Endodermal cell (in vitro differentiated cells): ENCODE data around the gene GPSM1. TPM values are rescaled to one million over a fixed set of nuclear protein-coding genes. Genes with fewer than 3 reads are reported as not detected.

Source experiments
- DNase-seq: peaks from one replicate; pipeline ENCODE4 v3.0.0-alpha.2; 2017
- H3K27ac ChIP-seq: 2 replicates; pipeline ENCODE4 v1.5.1; 2013; ENCODE audit warnings: mild to moderate bottlenecking, low read depth, low read length, moderate library complexity
- H3K27me3 ChIP-seq: 2 replicates; pipeline ENCODE4 v1.6.1; 2013; ENCODE audit warnings: mild to moderate bottlenecking, low read length, moderate library complexity; ENCODE audit not compliant: insufficient read depth, control insufficient read depth, poor library complexity, severe bottlenecking
- H3K36me3 ChIP-seq: 2 replicates; pipeline ENCODE4 v1.7.0; 2013; ENCODE audit warnings: mild to moderate bottlenecking, low read length, moderate library complexity; ENCODE audit not compliant: control insufficient read depth, insufficient read depth
- H3K4me1 ChIP-seq: one replicate; pipeline ENCODE4 v1.7.0; 2013; ENCODE audit warnings: low read length; ENCODE audit not compliant: control insufficient read depth, insufficient read depth
- H3K4me3 ChIP-seq: 2 replicates; pipeline ENCODE4 v1.5.1; 2013; ENCODE audit warnings: mild to moderate bottlenecking, low read length, moderate library complexity
- H3K9ac ChIP-seq: 2 replicates; pipeline ENCODE4 v1.6.1; 2013; ENCODE audit warnings: mild to moderate bottlenecking, low read length, moderate library complexity; ENCODE audit not compliant: poor library complexity, severe bottlenecking; ENCODE audit errors: extremely low read depth
- H3K9me3 ChIP-seq: 2 replicates; pipeline ENCODE4 v1.6.1; 2013; ENCODE audit warnings: mild to moderate bottlenecking, low read length, moderate library complexity; ENCODE audit not compliant: control insufficient read depth
- H3K27ac Mint-ChIP-seq: 2 replicates; pipeline ENCODE4 v1.8.0; 2020; ENCODE audit warnings: mixed read lengths
- H3K27me3 Mint-ChIP-seq: 2 replicates; pipeline ENCODE4 v1.8.0; 2021; ENCODE audit warnings: mild to moderate bottlenecking, mixed read lengths; ENCODE audit not compliant: insufficient read depth
- H3K36me3 Mint-ChIP-seq: 2 replicates; pipeline ENCODE4 v1.8.0; 2020; ENCODE audit warnings: low read depth, mixed read lengths
- H3K4me1 Mint-ChIP-seq: 2 replicates; pipeline ENCODE4 v1.8.0; 2020; ENCODE audit warnings: mixed read lengths
- H3K4me3 Mint-ChIP-seq: 2 replicates; pipeline ENCODE4 v1.8.0; 2020; ENCODE audit warnings: mild to moderate bottlenecking, moderate library complexity, mixed read lengths
- H3K9me3 Mint-ChIP-seq: 2 replicates; pipeline ENCODE4 v1.8.0; 2020; ENCODE audit warnings: mild to moderate bottlenecking, mixed read lengths
- WGBS, 2 experiments: methylation state at CpG; one replicate each; pipeline versions ENCODE4 v1.1.5 to v1.1.7; 2013; ENCODE audit warnings: missing lambda C conversion rate in 2 of 2, mixed read lengths in 1 of 2; ENCODE audit not compliant: insufficient coverage in 1 of 2, insufficient read length in 1 of 2; 5-methylcytosine and 5-hydroxymethylcytosine counted together
- total RNA-seq, 2 donors: library from RNA; stranded (reverse); fragmentation: NEBNext Ultra II Directional in 1 of 2; extraction: Animal tissue kit (Norgen Biotek cat#: 25700) in 1 of 2; gene quantifications; 2 replicates in 1 of 2; 3 replicates in 1 of 2; pipeline ENCODE4 v1.2.1, GENCODE V29; 2021
- TF ChIP-seq, protein P1 (sequence below): fragments of 200-600 bp; sonication (generic); conservative IDR thresholded peaks from 2 replicates; pipeline ENCODE4 v1.5.0; 2021; ENCODE audit warnings: antibody characterized with exemption, mild to moderate bottlenecking

Gene GPSM1
- total RNA-seq, 2 donors from 2014 or later = 37.2 to 38.6 TPM

DNA sequence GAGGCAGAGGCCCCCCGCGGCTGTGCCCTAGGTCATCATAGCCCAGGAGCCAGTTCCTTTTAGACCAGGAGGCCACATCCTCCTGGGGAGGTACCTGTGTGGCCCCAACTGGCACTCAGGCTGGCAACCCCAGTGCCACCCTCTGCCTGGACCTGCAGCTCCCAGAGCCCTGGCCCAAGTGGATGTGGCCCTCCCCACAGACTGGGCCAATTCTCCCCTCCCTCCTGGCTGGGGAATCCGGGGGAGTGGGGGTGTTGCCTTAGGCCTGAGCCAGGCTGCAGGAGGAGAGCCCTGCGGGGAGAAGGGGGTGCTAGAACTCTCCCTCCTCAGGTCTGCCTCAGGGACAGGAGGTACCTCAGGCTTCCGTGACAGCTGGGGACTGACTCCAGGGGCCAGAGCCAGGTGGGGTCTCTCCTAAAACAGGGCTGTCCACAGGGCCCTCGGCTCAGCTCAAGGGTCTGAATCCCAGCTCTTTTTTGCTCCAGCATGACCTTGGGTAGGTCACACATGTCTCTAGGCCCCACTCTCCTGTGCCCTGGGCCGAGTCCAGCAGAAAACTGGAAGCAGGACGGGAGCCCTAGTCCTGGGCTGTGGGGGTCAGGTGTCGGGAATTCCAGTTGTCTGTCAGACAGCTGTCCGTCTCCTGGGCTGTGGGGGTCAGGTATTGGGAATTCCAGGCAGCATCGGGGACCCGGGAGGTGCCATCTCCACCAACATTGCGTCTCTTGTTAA, 26.6 kb downstream of the GPSM1 start:
- H3K4me1 Mint-ChIP-seq = no peaks in the 10 kb centered on the region
- H3K27me3 ChIP-seq = no peaks in the 10 kb centered on the region
- H3K4me1 ChIP-seq = no peaks in the 10 kb centered on the region
- TF ChIP-seq, protein P1, sequence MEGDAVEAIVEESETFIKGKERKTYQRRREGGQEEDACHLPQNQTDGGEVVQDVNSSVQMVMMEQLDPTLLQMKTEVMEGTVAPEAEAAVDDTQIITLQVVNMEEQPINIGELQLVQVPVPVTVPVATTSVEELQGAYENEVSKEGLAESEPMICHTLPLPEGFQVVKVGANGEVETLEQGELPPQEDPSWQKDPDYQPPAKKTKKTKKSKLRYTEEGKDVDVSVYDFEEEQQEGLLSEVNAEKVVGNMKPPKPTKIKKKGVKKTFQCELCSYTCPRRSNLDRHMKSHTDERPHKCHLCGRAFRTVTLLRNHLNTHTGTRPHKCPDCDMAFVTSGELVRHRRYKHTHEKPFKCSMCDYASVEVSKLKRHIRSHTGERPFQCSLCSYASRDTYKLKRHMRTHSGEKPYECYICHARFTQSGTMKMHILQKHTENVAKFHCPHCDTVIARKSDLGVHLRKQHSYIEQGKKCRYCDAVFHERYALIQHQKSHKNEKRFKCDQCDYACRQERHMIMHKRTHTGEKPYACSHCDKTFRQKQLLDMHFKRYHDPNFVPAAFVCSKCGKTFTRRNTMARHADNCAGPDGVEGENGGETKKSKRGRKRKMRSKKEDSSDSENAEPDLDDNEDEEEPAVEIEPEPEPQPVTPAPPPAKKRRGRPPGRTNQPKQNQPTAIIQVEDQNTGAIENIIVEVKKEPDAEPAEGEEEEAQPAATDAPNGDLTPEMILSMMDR = no peak
- H3K36me3 Mint-ChIP-seq = no peaks in the 10 kb centered on the region
- H3K9ac ChIP-seq = no peak overlapping the region
- peak overlapping the region; percentile 38 for H3K27ac ChIP-seq
- no peak for DNase-seq
- no peak overlapping the region for H3K4me3 ChIP-seq
- no peaks in the 10 kb centered on the region for H3K9me3 ChIP-seq
- WGBS, 2 experiments = 91 to 94% methylated on average over 5 to 13 of the region's 13 CpGs
- no peaks in the 10 kb centered on the region for H3K36me3 ChIP-seq
- H3K9me3 Mint-ChIP-seq = no peaks in the 10 kb centered on the region
- H3K27ac Mint-ChIP-seq = no peak overlapping the region
- no peaks in the 10 kb centered on the region for H3K27me3 Mint-ChIP-seq
- no peak overlapping the region for H3K4me3 Mint-ChIP-seq

DNA sequence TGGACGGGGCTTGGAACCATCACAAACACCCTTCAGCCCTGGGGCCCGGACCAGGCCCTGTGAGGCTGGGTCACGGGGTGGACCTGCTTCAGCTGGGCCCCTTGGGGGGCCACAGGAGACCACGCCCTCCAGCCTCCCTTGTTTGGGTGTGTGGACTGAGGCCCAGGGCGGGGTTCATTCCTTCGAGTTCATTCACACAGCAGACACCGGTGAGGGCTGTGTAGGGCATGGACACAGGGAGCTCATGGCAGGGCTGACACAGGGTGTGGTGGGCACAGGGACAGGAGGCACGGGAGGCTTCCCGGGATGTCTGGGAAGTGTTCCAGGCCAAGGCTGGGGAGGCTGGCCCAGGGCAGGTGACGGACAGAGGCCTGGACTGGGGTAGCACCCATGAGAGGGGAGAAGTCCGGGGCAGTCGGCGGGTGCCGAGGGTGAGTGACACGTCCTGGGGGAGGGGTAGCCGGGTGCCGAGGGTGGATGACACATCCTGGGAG, 27.3 kb downstream of the GPSM1 start:
- Mint-ChIP-seq H3K36me3 (no peaks in the 10 kb centered on the region), H3K4me1 (no peaks in the 10 kb centered on the region), H3K4me3 (no peak overlapping the region), H3K27me3 (no peaks in the 10 kb centered on the region), H3K9me3 (no peaks in the 10 kb centered on the region), H3K27ac (no peak overlapping the region)
- no peaks in the 10 kb centered on the region for H3K9me3 ChIP-seq
- DNase-seq = no peak
- peak overlapping the region; percentile 38 for H3K27ac ChIP-seq
- no peak overlapping the region for H3K9ac ChIP-seq
- H3K4me1 ChIP-seq = no peaks in the 10 kb centered on the region
- H3K36me3 ChIP-seq = no peaks in the 10 kb centered on the region
- no peaks in the 10 kb centered on the region for H3K27me3 ChIP-seq
- H3K4me3 ChIP-seq = no peak overlapping the region
- TF ChIP-seq, protein P1 = no peak
- 90 to 97% methylated on average over 6 to 17 of the region's 17 CpGs for WGBS, 2 experiments

DNA sequence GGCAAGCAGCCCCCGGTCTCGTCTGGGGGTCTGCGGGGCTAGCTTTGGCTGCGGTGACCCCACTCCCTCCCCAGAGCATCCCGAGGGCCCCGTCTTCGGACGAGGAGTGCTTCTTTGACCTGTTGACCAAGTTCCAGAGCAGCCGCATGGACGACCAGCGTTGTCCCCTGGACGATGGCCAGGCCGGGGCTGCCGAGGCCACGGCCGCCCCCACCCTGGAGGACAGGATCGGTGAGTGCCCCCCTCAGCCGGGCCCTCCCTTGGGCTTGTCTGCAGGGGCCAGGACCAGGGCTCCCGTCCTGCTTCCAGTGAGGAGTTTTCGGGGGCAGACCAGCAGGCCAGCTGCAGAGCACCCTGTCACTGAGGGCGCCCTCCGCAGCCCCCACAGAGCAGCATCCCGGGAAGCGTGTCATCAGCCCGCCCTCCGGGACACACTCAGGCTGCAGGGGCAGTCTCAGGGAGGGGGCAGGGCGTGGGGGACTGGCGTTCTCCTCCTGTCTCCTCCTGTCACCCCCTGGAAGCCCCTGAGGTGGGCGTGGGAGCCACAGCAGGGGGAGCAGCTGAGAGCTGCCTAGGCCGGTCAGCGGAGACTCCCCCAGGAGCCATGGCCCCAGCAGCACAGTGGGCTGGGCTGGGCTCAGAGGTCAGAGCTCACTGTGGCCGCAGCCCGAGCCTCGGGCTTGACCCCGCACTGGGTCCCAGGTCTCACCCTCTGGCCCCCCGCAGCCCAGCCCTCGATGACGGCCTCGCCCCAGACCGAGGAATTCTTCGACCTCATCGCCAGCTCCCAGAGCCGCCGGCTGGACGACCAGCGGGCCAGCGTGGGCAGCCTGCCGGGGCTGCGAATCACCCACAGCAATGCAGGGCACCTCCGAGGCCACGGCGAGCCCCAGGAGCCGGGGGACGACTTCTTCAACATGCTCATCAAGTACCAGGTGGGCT, 28.5 kb downstream of the GPSM1 start:
- H3K9ac ChIP-seq = no peak overlapping the region
- no peaks in the 10 kb centered on the region for H3K9me3 Mint-ChIP-seq
- H3K4me3 ChIP-seq = no peak overlapping the region
- no peak overlapping the region for H3K27ac Mint-ChIP-seq
- no peak overlapping the region for H3K4me3 Mint-ChIP-seq
- 94% methylated on average over 42 to 54 of the region's 54 CpGs for WGBS, 2 experiments
- no peak for DNase-seq
- H3K27ac ChIP-seq = no peak overlapping the region
- no peaks in the 10 kb centered on the region for H3K4me1 ChIP-seq
- no peaks in the 10 kb centered on the region for H3K9me3 ChIP-seq
- H3K36me3 Mint-ChIP-seq = no peaks in the 10 kb centered on the region
- H3K4me1 Mint-ChIP-seq = no peaks in the 10 kb centered on the region
- TF ChIP-seq, protein P1 = no peak
- no peaks in the 10 kb centered on the region for H3K27me3 Mint-ChIP-seq
- H3K36me3 ChIP-seq = no peaks in the 10 kb centered on the region
- H3K27me3 ChIP-seq = no peaks in the 10 kb centered on the region
